HCT116 (cell line): Measurements from ENCODE around the gene KCNIP3.

ENCODE experiments used
- ATF3 ChIP-seq: IDR thresholded peaks from 2 replicates; pipeline ENCODE4 v1.6.1; 2012
- CEBPB ChIP-seq: IDR thresholded peaks from 2 replicates; pipeline ENCODE4 v1.6.1; 2012; ENCODE audit warnings: low read depth
- CTCF ChIP-seq, 3 experiments: fragments of 200-600 bp in 1 of 3; sonication (generic) in 1 of 3; IDR thresholded peaks in 2 of 3; conservative IDR thresholded peaks in 1 of 3; 2 replicates each; pipeline ENCODE4 v1.5.1; 2012 to 2017; ENCODE audit warnings: low read depth in 2 of 3, low read length in 2 of 3, antibody characterized with exemption in 1 of 3, borderline replicate concordance in 1 of 3, control low read depth in 1 of 3, mild to moderate bottlenecking in 1 of 3, mixed read lengths in 1 of 3, mixed run types in 1 of 3, moderate library complexity in 1 of 3; ENCODE audit not compliant: insufficient read depth in 1 of 3
- EZH2 ChIP-seq: fragments of 200-600 bp; sonication (generic); IDR thresholded peaks from 2 replicates; pipeline ENCODE4 v1.6.1; 2017; ENCODE audit warnings: antibody characterized with exemption, mixed run types
- EZH2phosphoT487 ChIP-seq: fragments of 200-600 bp; IDR thresholded peaks from 2 replicates; pipeline ENCODE4 v1.6.1; 2018; ENCODE audit warnings: antibody characterized with exemption, borderline replicate concordance
- FOSL1 ChIP-seq: IDR thresholded peaks from 2 replicates; pipeline ENCODE4 v1.6.1; 2012; ENCODE audit warnings: low read depth
- MAX ChIP-seq: IDR thresholded peaks from 2 replicates; pipeline ENCODE4 v1.6.1; 2012
- POLR2A ChIP-seq: IDR thresholded peaks from 2 replicates; pipeline ENCODE4 v1.7.0; 2011; ENCODE audit warnings: borderline replicate concordance; ENCODE audit not compliant: insufficient read depth, insufficient read length; ENCODE audit errors: extremely low read depth
- RAD21 ChIP-seq: IDR thresholded peaks from 2 replicates; pipeline ENCODE4 v1.6.1; 2012; ENCODE audit warnings: low read depth, mild to moderate bottlenecking
- REST ChIP-seq: IDR thresholded peaks from 2 replicates; pipeline ENCODE4 v1.6.1; 2012; ENCODE audit warnings: low read depth
- SIN3A ChIP-seq: IDR thresholded peaks from 2 replicates; pipeline ENCODE4 v1.6.1; 2012; ENCODE audit warnings: low read depth
- SP1 ChIP-seq: IDR thresholded peaks from 2 replicates; pipeline ENCODE4 v1.6.1; 2012; ENCODE audit warnings: low read depth
- ZBTB33 ChIP-seq: IDR thresholded peaks from 2 replicates; pipeline ENCODE4 v1.6.1; 2011; ENCODE audit warnings: mild to moderate bottlenecking, low read length, moderate library complexity; ENCODE audit not compliant: insufficient replicate concordance; ENCODE audit errors: extremely low read depth
- ZFX ChIP-seq: fragments of 450-650 bp; IDR thresholded peaks from 2 replicates; pipeline ENCODE4 v1.6.1; 2017

GRCh38 chr2:95310216-95310615 is 13.1 kb downstream of the KCNIP3 start:
- no peak for TF ChIP-seq FOSL1
- TF ChIP-seq EZH2 = no peak
- no peak for TF ChIP-seq CTCF (IDR thresholded peaks at IDR 0.05 in 2 of 3, conservative IDR thresholded peaks at IDR 0.05 in 1 of 3; ENCODE audit: borderline replicate concordance in 1 of 3, insufficient read depth in 1 of 3, low read depth in 2 of 3, low read length in 2 of 3)
- no peak for TF ChIP-seq RAD21
- no peak for TF ChIP-seq SP1
- TF ChIP-seq EZH2phosphoT487 = no peak
- TF ChIP-seq REST = no peak
- no peak for TF ChIP-seq POLR2A
- no peak for TF ChIP-seq ATF3
- TF ChIP-seq MAX = no peak
- no peak for TF ChIP-seq SIN3A
- TF ChIP-seq CEBPB = no peak
- no peak for TF ChIP-seq ZFX
- TF ChIP-seq ZBTB33 = no peak
